ENCODE results near the gene HSD17B11.
"Not testable (repeated sequence)": the region's sequence is repeated elsewhere in the genome, so short reads cannot be mapped to it uniquely, and the experiment has no call there.

HSD17B11 gene

DNA sequence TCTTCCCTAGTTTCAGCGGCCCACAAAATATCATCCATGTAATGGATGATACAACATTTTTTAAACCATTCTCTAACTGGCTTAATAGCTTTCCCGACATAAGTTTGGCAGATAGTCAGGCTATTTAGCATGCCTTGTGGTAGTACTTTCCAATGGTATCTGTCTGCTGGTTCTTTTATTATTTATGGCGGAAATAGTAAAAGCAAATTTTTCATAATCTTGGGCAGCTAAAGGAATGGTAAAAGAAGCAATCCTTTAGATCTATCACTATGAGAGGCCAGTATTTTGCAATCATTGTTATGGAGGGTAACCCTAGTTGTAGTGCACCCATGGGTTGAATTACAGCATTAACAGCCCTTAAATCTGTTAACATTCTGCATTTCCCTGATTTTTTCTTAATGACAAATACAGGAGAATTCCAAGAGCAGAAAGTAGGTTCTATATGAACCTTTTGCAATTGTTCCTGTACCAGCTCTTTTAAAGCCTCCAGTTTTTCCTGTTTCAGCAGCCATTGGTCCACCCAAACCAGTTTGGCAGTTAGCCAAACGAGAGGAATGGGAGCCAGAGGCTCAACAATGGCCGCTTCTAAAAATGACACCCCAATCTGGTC lies 14.3 kb upstream of the HSD17B11 start:
- DNase-seq (ENCODE audit: low read depth) = no peak

DNA sequence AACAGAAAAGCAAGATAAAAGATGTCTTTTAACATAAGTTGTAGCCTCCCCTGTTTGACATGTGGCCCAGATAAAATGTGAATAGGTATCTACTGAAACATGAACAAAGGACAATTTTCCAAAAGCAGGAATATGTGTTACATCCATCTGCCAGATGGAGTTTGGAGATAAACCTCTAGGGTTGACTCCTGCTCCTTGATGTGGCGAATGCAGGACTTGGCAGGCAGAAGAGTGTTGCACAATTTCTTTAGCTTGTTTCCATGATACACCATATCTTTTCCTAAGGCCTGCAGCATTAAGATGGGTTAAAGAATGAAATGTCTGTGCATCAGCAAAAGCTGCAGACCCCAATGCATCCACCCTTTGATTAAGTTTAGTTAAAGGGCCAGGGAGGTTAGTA lies 12.7 kb upstream of the HSD17B11 start:
- not testable (repeated sequence) for DNase-seq (ENCODE audit: low read depth)

DNA sequence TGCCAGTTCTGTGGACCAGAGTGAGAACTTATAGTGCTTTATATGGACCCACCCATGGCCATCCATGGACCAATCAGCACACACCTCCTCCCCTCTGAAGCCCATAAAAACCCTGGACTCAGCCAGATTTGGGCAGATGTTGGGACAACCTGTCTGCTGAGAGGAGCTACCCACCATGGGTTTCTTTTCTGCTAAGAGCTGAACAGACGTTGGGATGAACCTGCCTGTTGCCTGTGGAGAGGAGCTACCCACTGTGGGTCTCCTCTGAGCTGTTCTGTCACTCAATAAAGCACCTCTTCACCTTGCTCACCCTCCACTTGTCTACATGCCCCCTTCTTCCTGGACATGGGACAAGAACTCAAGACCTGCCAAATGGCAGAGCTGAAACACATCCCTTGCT lies 9.0 kb upstream of the HSD17B11 start:
- no peak for DNase-seq (ENCODE audit: low read depth)

- no peak for DNase-seq (ENCODE audit: low read depth)
Observed at GRCh38 chr4:87399148-87399547, 8.2 kb upstream of the HSD17B11 start.

- not testable (repeated sequence) for DNase-seq (ENCODE audit: low read depth)
Observed at GRCh38 chr4:87395851-87396250, 4.9 kb upstream of the HSD17B11 start.

GRCh38 chr4:87395073-87395472 lies 4.1 kb upstream of the HSD17B11 start:
- DNase-seq (ENCODE audit: low read depth) = peak; percentile 7

DNA sequence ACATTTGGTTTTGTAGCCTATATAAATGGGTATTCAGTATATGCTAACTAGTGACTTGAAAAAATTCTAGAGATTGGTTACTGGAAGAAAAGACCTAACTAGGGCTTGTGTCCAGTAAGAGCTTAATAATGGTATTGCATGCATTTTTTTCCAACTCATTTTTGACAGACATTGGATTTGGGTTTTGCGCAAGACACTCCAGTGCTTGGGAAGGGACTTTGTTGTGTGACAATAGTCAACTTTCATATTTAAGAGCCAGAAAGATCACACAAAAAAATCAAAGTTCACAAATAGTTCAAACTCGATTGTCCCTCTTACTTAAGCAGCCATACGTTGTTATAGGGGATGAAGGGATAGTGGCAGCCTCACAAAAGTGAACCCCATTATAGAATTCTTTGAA lies 1.2 kb upstream of the HSD17B11 start:
- DNase-seq (ENCODE audit: low read depth) = no peak

DNA sequence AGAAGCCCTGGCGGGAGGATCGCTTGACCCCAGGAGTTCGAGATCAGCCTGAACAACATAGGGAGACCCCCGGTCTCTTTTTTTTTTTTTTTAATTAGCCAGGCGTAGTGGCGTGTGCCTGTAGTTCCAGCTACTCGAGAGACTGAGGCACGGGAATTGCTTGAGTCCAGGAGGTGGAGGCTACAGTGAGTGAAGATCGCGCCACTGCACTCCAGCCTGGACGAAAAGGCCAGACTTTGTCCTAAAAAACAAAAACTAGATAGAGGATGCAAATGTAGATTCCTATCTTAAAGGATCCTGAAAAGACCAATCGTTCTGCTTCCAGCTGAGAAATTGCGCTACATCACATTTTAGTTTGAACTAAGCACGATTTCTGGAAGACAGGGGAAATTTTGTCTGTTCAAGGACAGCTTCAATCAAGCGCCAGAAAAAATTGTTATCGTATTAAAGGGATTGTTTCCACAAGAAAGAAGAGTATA lies 627 bp upstream of the HSD17B11 start:
- DNase-seq (ENCODE audit: low read depth) = no peak

GRCh38 chr4:87390551-87390890 lies 467 bp downstream of the HSD17B11 start:
- DNase-seq (ENCODE audit: low read depth) = no peak

DNA sequence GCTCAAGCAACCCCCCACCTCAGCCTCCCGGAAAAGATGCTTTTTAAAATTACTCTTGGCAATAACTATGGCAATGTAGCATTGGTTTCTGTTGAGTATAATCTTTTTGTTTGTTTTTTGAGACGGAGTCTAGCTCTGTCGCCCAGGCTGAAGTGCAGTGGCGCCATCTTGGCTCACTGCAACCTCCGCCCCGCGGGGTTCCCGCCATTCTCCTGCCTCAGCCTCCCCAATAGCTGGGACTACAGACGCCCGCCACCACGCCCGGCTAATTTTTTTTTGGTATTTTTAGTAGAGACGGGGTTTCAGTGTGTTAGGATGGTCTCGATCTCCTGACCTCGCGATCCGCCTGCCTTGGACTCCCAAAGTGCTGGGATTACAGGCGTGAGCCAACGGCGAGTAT lies 933 bp downstream of the HSD17B11 start:
- not testable (repeated sequence) for DNase-seq (ENCODE audit: low read depth)

DNA sequence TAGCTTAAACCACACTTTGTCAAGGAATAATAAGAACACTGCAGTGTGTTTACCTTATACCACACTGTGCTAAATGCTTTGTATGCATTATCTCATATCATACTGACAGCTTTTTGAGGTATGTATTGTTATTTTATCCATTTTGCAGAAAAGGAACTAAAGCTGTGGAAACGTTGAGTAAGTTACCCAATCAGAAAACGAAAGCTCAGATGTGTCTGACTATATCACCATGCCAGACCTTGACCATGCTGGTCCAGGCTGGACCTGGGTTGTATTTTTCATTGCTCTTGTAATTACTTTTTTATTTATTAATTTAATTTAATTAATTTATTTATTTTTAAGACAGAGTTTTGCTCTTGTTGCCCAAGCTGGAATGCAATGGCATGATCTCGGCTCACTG lies 2.1 kb downstream of the HSD17B11 start:
- no peak for DNase-seq (ENCODE audit: low read depth)

- DNase-seq (ENCODE audit: low read depth) = no peak
Observed at GRCh38 chr4:87387237-87387636, 3.8 kb downstream of the HSD17B11 start.

GRCh38 chr4:87384466-87385132 lies 6.4 kb downstream of the HSD17B11 start:
- DNase-seq (ENCODE audit: low read depth) = not testable (repeated sequence)

DNA sequence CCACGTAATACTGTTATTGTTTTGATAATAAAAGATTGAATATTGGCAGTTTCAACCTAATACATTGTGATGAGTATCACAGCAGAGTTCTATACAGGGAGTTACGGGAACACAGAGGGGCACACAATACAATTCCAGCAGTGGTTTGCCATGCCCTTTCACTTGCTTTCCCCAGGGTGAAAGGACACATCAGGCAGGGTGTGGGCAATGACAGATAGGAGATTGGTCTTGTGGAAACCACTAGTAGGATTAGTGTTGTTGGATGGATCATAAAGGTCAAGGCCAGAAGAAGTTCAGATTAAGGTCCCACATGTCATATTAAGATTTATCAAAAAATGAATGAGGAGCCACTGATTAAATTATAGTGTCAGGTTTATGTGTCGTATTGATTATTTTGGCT lies 8.1 kb downstream of the HSD17B11 start:
- DNase-seq (ENCODE audit: low read depth) = no peak

DNA sequence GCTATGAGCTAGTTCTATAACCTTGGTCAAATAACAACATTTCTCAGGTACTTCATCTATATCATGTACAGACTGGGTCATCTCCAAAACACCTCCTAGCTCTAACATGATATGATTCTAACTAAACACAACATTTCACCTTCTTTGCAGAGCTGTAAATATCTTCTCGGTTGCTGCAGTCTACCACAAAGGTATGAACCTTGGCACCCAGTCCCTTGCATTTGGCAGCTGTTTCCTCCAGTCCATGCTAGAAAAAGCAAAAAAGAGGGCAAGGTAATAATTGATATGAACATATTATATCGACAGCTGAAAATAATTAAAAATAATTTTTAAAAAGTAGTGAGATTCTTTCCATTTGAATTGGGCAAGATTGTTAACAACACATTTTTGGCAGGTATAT lies 8.9 kb downstream of the HSD17B11 start:
- DNase-seq (ENCODE audit: low read depth) = no peak

GRCh38 chr4:87377816-87378215 lies 13.2 kb downstream of the HSD17B11 start:
- no peak for DNase-seq (ENCODE audit: low read depth)

DNA sequence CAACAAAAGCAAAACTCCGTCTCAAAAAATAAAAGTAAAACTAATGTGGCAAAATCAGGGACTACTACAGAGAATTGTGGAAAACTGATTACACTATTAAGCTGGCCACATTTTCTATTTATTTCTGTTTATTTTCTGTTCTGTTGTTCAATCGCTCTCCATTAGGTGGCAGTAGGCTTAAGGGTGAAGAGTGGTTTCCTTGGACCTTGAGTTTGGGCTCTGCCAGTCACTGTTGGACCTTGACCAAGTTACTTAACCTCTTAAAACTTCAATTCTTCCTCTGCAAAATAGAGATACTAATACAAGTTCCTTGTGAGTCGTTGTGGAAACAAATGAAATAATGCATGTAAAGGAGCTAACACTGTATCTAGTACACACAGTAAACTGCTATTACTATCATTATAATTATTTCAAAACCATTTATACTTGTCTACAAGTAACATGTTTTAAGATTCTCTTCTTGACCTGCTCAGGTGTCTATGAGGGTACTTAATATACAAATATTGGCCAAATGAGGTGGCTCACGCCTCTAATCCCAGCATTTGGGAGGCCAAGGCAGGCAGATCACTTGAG lies 15.2 kb downstream of the HSD17B11 start:
- no peak for DNase-seq (ENCODE audit: low read depth)

DNA sequence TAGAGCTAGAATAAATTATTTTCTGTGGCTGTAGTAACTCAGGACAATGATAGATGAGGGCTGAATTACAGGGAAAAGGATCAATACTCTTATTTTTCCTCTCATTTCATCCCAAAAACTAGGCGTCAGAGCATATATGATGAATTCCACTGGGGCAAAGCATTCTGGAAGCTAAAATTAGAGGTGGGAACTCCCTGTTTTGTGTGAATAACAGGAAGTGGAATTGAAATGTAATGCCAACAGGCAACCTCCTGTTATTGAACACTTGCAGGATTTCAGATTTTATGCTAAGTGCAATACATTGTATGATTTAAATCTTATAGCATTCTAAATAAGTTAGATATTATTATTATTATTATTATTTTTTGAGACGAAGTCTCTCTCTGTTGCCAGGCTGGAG lies 20.9 kb downstream of the HSD17B11 start:
- DNase-seq (ENCODE audit: low read depth) = no peak

DNA sequence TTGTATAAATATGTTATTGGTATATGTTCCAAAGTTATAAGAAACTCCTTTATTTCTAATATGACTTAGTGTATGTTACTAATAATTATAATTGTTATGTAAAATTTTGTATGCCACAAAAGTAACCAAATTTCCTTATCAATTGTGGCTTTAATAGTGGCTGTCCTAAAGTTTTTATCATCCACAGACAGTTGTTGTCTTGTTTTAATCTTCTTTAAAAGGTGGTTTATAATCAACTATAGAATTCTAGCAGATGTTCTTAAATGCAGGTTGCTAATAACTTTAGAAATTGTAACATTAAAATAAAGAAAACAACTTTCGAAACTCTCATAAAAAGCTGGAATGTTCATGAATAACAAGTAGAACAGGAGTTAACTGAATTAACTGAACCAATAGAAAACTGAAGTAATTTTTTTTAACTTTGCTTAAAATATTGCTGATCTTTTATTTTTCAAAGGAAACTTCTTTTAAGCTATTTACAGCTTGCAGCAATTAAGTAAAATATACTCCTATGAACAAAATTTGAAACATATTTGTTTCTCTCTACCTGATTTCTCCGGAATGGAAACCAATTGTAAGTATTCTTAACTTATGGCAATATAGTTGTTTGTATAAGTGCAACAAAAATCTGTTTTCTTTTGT lies 24.3 kb downstream of the HSD17B11 start:
- no peak for DNase-seq (ENCODE audit: low read depth)

GRCh38 chr4:87365348-87365747 lies 25.6 kb downstream of the HSD17B11 start:
- DNase-seq (ENCODE audit: low read depth) = no peak

- DNase-seq (ENCODE audit: low read depth) = no peak
Observed at GRCh38 chr4:87363552-87363951, 27.4 kb downstream of the HSD17B11 start.

DNA sequence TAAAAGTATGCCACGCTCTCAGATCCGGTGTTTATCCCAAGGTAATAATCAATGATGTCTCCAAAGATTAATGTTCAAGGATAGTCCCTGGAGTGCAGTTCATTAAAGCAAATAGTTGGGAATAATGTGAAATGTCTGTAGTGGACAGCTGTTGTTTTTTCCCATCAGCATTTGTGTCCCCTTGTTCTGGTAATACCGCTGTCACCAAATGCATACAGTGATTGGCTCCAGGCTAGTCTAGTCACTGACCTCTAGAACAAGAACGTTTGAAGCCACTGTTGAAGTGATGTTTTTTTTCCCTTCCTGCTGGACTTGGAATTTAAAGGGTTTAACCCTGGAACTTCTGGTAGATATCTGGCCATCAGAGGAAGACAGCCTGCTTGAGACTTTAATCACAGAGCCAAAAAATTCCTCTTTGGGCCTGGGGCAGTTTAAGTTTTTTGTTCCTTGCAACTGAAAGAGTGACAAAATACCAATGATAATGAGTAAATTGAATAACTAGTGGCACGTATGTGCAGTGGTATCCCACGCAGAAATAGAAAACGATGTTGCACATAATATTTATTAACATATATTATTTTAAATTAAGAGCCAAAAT lies 30.6 kb downstream of the HSD17B11 start:
- DNase-seq (ENCODE audit: low read depth) = no peak

DNA sequence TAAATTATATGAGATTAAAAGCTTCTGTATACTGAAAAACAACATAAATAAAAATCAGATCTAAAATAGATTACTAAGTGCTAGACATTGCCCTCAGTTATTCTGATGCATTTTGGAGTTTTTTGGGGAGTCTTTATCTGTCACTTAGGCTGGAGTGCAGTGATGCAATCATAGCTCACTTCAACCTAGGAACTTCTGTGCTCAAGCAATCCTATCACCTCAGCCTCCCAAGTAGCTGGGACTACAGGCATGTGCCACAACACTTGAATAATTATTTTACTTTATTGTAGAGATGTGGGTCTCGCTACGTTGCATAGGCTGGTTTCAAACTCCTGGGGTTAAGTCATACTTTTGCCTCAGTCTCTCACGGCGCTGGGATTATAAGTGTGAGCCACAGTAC lies 31.7 kb downstream of the HSD17B11 start:
- DNase-seq (ENCODE audit: low read depth) = no peak

Measured in stimulated activated CD8-positive, alpha-beta memory T cell treated with anti-CD3 and anti-CD28 coated beads, Interleukin-4, amount 100 ng/mL, for 24 hours (primary cell).